HL-60 (cell line): ENCODE data around the gene RAB27A.

Experiments
- DNase-seq, 2 experiments: peaks; one replicate each; pipeline ENCODE4 v3.0.0-alpha.2; 2010 to 2020; ENCODE audit warnings: low read depth in 1 of 2, low spot score in 1 of 2
- H3K27ac ChIP-seq: fragments of 250-450 bp; sonication (Bioruptor Pico); replicated peaks from 2 replicates; pipeline ENCODE4 v1.5.1; 2020; ENCODE audit warnings: mild to moderate bottlenecking, moderate library complexity
- H3K27me3 ChIP-seq: fragments of 250-450 bp; sonication (Bioruptor Pico); 2 replicates; pipeline ENCODE4 v1.5.1; 2021; ENCODE audit warnings: mild to moderate bottlenecking, moderate library complexity; ENCODE audit not compliant: insufficient read depth, poor library complexity, severe bottlenecking
- H3K4me3 ChIP-seq: replicated peaks from 2 replicates; pipeline ENCODE4 v1.5.1; 2011; ENCODE audit warnings: mild to moderate bottlenecking, control low read depth, low read length; ENCODE audit not compliant: insufficient read depth
- GABPA ChIP-seq: IDR thresholded peaks from 2 replicates; pipeline ENCODE4 v1.6.1; 2012; ENCODE audit warnings: low read depth
- POLR2AphosphoS5 ChIP-seq: IDR thresholded peaks from 2 replicates; pipeline ENCODE4 v1.6.1; 2012; ENCODE audit warnings: low read depth
- SPI1 ChIP-seq: IDR thresholded peaks from 2 replicates; pipeline ENCODE4 v1.6.1; 2012; ENCODE audit warnings: low read depth, mild to moderate bottlenecking, borderline replicate concordance
- TF ChIP-seq, protein P1 (sequence below): IDR thresholded peaks from 2 replicates; pipeline ENCODE4 v1.6.1; 2012; ENCODE audit warnings: low read depth; ENCODE audit not compliant: insufficient replicate concordance
- TF ChIP-seq, protein P2 (sequence below): IDR thresholded peaks from one replicate; pipeline ENCODE4 v1.5.1; 2011; ENCODE audit warnings: low read length, control low read depth, inconsistent platforms; ENCODE audit not compliant: insufficient read depth

RAB27A gene

DNA sequence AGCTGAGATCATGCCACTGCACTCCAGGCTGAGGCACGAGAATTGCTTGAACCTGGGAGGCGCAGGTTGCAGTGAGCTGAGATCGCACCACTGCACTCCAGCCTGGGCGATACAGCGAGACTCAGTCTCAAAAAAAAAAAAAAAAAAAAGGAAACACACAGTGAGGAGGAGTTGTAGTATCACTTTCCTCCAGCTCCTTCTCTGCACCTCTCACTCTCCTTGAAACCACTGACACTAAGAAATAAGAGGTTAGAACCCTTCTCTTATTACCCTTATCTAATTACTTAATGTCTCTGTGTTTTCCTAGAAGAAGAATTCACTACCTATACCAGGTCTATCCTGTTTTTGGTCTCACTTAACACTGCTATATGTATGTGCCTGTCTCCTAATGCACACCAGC lies 31.7 kb downstream of the RAB27A start:
- no peak for DNase-seq
- no peak for TF ChIP-seq SPI1
- no peak for TF ChIP-seq POLR2AphosphoS5
- TF ChIP-seq, protein P1, sequence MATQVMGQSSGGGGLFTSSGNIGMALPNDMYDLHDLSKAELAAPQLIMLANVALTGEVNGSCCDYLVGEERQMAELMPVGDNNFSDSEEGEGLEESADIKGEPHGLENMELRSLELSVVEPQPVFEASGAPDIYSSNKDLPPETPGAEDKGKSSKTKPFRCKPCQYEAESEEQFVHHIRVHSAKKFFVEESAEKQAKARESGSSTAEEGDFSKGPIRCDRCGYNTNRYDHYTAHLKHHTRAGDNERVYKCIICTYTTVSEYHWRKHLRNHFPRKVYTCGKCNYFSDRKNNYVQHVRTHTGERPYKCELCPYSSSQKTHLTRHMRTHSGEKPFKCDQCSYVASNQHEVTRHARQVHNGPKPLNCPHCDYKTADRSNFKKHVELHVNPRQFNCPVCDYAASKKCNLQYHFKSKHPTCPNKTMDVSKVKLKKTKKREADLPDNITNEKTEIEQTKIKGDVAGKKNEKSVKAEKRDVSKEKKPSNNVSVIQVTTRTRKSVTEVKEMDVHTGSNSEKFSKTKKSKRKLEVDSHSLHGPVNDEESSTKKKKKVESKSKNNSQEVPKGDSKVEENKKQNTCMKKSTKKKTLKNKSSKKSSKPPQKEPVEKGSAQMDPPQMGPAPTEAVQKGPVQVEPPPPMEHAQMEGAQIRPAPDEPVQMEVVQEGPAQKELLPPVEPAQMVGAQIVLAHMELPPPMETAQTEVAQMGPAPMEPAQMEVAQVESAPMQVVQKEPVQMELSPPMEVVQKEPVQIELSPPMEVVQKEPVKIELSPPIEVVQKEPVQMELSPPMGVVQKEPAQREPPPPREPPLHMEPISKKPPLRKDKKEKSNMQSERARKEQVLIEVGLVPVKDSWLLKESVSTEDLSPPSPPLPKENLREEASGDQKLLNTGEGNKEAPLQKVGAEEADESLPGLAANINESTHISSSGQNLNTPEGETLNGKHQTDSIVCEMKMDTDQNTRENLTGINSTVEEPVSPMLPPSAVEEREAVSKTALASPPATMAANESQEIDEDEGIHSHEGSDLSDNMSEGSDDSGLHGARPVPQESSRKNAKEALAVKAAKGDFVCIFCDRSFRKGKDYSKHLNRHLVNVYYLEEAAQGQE = no peak
- TF ChIP-seq, protein P2, sequence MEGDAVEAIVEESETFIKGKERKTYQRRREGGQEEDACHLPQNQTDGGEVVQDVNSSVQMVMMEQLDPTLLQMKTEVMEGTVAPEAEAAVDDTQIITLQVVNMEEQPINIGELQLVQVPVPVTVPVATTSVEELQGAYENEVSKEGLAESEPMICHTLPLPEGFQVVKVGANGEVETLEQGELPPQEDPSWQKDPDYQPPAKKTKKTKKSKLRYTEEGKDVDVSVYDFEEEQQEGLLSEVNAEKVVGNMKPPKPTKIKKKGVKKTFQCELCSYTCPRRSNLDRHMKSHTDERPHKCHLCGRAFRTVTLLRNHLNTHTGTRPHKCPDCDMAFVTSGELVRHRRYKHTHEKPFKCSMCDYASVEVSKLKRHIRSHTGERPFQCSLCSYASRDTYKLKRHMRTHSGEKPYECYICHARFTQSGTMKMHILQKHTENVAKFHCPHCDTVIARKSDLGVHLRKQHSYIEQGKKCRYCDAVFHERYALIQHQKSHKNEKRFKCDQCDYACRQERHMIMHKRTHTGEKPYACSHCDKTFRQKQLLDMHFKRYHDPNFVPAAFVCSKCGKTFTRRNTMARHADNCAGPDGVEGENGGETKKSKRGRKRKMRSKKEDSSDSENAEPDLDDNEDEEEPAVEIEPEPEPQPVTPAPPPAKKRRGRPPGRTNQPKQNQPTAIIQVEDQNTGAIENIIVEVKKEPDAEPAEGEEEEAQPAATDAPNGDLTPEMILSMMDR = no peak
- TF ChIP-seq GABPA = no peak
- Histone ChIP-seq H3K27me3 (no peaks in the 10 kb centered on the region), H3K4me3 (no peak overlapping the region), H3K27ac (0 out of 2 replicates have a peak overlapping the region, but pooled peaks have one; percentile 11)

DNA sequence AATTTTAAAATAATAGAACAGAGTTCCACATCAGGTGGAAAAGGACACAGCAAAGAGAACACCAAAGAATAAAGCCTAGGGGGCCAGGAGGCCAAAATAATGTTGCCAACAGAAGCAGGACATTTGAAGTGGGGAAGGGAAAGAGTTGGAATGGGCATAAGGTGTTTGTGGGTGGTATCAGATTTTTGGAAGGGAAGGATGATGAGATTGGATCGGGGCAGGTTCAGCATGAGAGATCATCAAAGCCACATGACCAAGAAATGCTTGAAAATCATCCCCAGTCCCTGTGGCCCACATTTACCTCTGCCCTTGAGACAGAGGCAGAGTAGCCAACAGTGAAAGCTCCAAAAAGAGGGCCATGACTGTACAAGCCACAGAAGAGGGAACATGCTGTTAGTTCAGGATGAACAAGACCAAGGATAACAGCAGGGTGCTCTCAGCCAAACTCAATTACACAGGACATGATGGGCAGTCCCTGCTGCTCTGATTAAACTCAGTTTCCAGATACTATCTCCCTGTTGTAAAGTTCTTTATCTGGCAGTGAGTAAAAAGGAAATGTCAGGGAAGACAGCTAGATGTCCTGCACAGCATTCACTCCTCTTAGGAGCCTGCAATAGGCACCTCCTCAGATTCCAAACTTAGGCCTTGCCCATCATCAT lies 32.5 kb downstream of the RAB27A start:
- TF ChIP-seq POLR2AphosphoS5 = no peak
- TF ChIP-seq, protein P1 = no peak
- no peak for TF ChIP-seq GABPA
- TF ChIP-seq SPI1 = no peak
- TF ChIP-seq, protein P2 = no peak
- no peak for DNase-seq
- Histone ChIP-seq H3K27ac (no peak overlapping the region; the same call in 1 of the 2 replicates), H3K4me3 (no peak overlapping the region), H3K27me3 (no peaks in the 10 kb centered on the region)

DNA sequence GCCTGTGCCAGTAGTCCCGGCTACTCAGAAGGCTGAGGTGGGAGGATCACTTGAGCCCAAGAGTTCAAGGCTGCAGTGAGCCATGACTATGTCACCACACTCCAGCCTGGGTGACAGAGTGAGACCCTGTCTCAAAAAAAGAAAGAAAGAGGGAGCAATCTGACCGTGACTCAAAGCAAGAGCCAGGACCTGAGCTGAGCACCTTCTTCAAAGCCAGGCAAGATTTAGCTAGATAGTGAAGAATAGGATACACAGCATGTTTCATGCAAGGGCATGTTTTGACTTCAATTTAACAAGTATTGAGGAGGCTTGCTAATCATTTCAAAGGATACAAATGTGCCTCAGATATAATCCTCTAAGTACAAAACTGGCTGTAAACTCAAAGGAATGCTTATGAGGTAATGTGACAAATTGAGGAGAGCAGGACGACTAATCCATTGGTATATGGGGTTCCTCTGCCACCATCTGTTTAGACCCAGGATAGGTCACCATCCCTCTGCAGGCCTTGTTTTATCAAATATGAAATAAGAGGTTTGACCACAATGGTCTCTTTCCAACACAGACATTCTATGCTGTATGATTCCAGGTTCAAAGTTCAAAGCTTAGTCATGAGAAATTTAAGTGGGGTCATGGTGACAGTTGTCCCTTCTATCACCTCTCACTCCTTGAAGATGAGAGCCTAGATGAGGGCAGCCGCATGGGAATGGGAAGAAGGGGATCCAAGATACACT lies 33.2 kb downstream of the RAB27A start:
- peak overlapping the region; percentile 94 for H3K27ac ChIP-seq
- DNase-seq = no peak

More for the DNA sequence above, 33.2 kb downstream of the RAB27A start:
- H3K4me3 ChIP-seq = no peak overlapping the region
- H3K27me3 ChIP-seq = no peaks in the 10 kb centered on the region
- no peak for TF ChIP-seq POLR2AphosphoS5
- TF ChIP-seq GABPA = no peak
- TF ChIP-seq, protein P1 = no peak
- TF ChIP-seq SPI1 = no peak
- TF ChIP-seq, protein P2 = no peak
